ENCODE data around the gene SNAPC1.

SNAPC1 gene

DNA sequence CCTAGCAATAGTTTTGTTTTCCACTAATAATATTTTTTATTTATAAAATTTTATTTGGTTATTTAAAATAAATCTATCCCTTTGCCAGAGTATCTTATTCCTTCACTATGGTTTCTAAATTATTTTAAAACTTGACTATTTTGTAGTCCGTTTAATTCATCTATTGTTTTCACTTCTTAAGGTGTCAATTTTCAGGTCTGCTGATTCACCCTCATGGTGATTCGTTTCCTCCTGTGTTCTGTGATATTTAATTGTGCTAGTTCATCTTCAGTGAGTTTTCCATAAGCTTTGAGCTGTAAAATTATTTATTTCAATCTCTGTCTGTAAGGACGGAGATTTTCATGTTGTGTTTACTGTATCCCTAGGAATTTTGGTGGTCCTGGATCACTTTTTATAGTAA is 70.6 kb downstream of the SNAPC1 start:
- Mint-ChIP-seq H3K27ac (no peak overlapping the region), H3K4me1 (no peaks in the 10 kb centered on the region), H3K9me3 (no peaks in the 10 kb centered on the region), H3K27me3 (no peaks in the 10 kb centered on the region), H3K4me3 (no peak overlapping the region), H3K36me3 (no peaks in the 10 kb centered on the region)
- no peak for ATAC-seq

DNA sequence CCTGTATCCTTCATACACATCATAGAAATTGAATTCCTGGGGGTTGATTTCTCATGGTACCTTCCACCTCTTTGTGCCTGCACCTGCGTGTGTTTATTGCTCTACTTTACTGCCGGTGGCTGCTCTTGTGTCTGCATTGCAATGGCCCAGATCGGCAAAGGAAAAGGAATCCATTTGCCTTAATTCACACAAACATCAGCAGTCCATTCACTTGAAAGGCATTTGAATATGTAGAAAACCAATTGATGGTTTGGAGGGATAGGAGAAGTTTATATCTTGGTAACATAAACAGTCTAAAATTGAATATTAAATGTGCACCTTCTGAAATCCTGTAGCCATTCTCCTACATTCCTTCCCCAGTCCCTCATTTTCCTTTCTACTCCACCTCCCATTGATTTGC is 74.0 kb downstream of the SNAPC1 start:
- no peaks in the 10 kb centered on the region for H3K9me3 Mint-ChIP-seq
- H3K4me3 Mint-ChIP-seq = no peak overlapping the region
- no peak for ATAC-seq
- H3K4me1 Mint-ChIP-seq = no peaks in the 10 kb centered on the region
- no peaks in the 10 kb centered on the region for H3K27me3 Mint-ChIP-seq
- no peak overlapping the region for H3K27ac Mint-ChIP-seq
- no peaks in the 10 kb centered on the region for H3K36me3 Mint-ChIP-seq

DNA sequence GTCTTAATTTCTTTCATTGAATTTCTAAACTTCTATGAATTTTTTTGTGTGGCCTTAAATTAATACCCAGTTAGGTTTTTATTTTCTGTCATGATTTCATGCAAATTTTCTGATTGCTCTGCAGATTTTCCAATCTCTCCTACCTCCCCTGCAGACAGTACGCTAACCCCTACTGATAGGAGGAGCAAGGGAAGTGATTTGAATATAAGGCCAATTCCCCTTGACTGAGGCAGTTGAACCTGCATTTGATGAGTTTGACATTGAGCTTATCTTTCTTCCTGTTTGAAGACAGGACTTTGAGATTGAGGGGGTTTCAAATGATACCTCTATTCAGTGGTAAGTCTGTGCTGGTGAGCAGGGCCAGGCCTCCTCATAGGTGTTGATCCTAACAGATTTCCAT is 74.6 kb downstream of the SNAPC1 start:
- H3K9me3 Mint-ChIP-seq = no peaks in the 10 kb centered on the region

DNA sequence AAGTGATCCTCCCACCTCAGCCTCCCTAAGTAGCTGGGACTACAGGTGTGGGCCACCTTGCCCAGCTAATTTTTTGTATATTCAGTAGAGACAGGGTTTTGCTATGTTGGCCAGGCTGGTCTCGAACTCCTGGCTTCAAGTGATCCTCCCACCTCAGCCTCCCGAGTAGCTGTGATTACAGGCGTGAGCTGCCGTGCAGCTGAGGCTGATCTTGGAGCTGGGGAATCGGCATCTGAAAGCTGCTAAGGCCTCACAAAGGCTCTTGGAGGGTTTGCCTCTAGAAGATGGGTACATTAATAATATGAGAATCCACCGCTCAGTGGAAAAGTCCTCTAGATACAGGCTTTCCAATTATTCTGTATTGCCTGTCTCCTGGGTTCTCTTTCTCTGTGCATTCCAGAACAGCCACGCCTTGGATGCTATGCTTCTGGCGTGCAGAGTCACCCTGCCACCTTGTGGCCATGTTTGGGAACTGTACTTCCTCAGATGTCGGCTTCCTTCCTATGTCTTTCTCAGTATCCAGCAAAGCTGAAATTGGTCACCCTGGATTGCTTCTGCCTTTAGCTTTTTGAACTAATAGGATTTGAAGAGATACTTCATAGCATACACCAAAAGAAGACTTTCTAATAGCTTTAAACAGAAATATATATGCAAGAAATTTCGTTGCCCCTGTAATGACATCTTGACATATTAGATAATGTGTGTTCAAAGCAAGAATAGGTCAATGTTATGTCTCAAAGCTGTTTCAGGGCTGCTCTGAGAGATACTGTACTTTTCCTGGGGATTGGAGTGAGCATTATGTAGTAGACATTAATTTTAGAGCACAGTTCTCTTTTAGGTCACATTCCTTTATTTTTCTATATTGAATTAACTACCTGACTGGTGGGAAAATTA is 75.4 kb downstream of the SNAPC1 start:
- H3K27me3 Mint-ChIP-seq = no peaks in the 10 kb centered on the region

More for the DNA sequence above, 74.6 kb downstream of the SNAPC1 start:
- no peaks in the 10 kb centered on the region for H3K36me3 Mint-ChIP-seq
- H3K4me3 Mint-ChIP-seq = no peak overlapping the region
- no peaks in the 10 kb centered on the region for H3K4me1 Mint-ChIP-seq
- H3K27ac Mint-ChIP-seq = no peak overlapping the region
- ATAC-seq = no peak
- H3K27me3 Mint-ChIP-seq = no peaks in the 10 kb centered on the region

GRCh38 chr14:61838661-61839245 is 76.5 kb downstream of the SNAPC1 start:
- Mint-ChIP-seq H3K27ac (no peak overlapping the region), H3K9me3 (no peaks in the 10 kb centered on the region), H3K4me3 (no peak overlapping the region), H3K36me3 (no peaks in the 10 kb centered on the region), H3K27me3 (no peaks in the 10 kb centered on the region), H3K4me1 (no peaks in the 10 kb centered on the region)
- no peak for ATAC-seq

More for the DNA sequence above, 75.4 kb downstream of the SNAPC1 start:
- ATAC-seq = peak; percentile 82
- no peaks in the 10 kb centered on the region for H3K4me1 Mint-ChIP-seq
- H3K36me3 Mint-ChIP-seq = no peaks in the 10 kb centered on the region
- H3K4me3 Mint-ChIP-seq = no peak overlapping the region
- H3K27ac Mint-ChIP-seq = no peak overlapping the region
- H3K9me3 Mint-ChIP-seq = no peaks in the 10 kb centered on the region

- no peak for ATAC-seq
- no peaks in the 10 kb centered on the region for H3K27me3 Mint-ChIP-seq
- no peaks in the 10 kb centered on the region for H3K9me3 Mint-ChIP-seq
- H3K36me3 Mint-ChIP-seq = no peaks in the 10 kb centered on the region
- H3K4me1 Mint-ChIP-seq = no peaks in the 10 kb centered on the region
- no peak overlapping the region for H3K4me3 Mint-ChIP-seq
- H3K27ac Mint-ChIP-seq = no peak overlapping the region
Observed at GRCh38 chr14:61839507-61839906, 77.3 kb downstream of the SNAPC1 start.

- Mint-ChIP-seq H3K9me3 (peaks cover 2% of the 10 kb centered on the region), H3K4me1 (no peaks in the 10 kb centered on the region), H3K4me3 (no peak overlapping the region), H3K27me3 (no peaks in the 10 kb centered on the region), H3K36me3 (no peaks in the 10 kb centered on the region), H3K27ac (no peak overlapping the region)
- no peak for ATAC-seq
Observed at GRCh38 chr14:61841145-61841544, 78.9 kb downstream of the SNAPC1 start.
